ENCODE results near the gene GRHL1.

The GRHL1 gene

DNA sequence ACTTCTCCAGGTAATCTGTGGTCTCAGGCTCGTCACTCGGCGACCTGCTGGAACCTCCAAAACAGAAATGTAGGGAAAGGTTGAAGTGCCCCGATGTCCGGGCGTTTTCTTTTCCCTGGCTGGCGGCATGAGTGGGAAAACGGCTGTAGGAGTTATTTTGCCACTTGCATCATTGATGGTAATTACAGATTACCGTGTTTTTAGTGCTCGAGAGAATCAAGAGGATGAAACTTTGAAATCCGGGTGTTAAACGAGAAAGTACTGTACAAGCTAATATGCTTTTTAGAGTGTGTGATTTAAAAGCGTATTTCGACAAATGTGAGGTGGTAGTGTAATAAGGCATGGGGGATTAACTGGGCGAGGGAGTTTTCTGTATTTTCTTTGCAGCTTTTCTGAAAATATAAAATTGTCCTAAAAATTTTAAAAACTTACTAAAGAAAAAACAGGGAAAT lies 819 bp downstream of the GRHL1 start:
- Histone ChIP-seq H2AFZ (ENCODE audit: low read depth, low read length, severe bottlenecking) (peak overlapping the region; percentile 88), H3K9ac (ENCODE audit: low read length) (peak overlapping the region; percentile 66), H3K9me2 (replicated peaks; ENCODE audit: insufficient read depth, low read length) (no peaks in the 10 kb centered on the region), H3K79me2 (ENCODE audit: insufficient read depth, low read length) (no peaks in the 10 kb centered on the region), H3K36me3 (ENCODE audit: low read length) (no peaks in the 10 kb centered on the region), H3K27ac (ENCODE audit: low read depth, low read length) (no peak overlapping the region), H3K4me3 (ENCODE audit: insufficient read depth, low read length, poor library complexity, severe bottlenecking) (peak overlapping the region; percentile 80), H4K20me1 (ENCODE audit: low read depth, low read length) (no peaks in the 10 kb centered on the region), H3K9me3 (ENCODE audit: insufficient read depth, low read length) (no peaks in the 10 kb centered on the region), H3K27me3 (ENCODE audit: low read length) (no peaks in the 10 kb centered on the region), H3F3A (ENCODE audit: insufficient read depth) (peaks cover 4% of the 10 kb centered on the region; the same call in 1 of the 2 replicates), H3K4me2 (ENCODE audit: low read depth, low read length, poor library complexity, severe bottlenecking) (peak overlapping the region; percentile 73)
- no peak for TF ChIP-seq EZH2phosphoT487 (conservative IDR thresholded peaks at IDR 0.05; ENCODE audit: low read length)
- TF ChIP-seq, protein P1, sequence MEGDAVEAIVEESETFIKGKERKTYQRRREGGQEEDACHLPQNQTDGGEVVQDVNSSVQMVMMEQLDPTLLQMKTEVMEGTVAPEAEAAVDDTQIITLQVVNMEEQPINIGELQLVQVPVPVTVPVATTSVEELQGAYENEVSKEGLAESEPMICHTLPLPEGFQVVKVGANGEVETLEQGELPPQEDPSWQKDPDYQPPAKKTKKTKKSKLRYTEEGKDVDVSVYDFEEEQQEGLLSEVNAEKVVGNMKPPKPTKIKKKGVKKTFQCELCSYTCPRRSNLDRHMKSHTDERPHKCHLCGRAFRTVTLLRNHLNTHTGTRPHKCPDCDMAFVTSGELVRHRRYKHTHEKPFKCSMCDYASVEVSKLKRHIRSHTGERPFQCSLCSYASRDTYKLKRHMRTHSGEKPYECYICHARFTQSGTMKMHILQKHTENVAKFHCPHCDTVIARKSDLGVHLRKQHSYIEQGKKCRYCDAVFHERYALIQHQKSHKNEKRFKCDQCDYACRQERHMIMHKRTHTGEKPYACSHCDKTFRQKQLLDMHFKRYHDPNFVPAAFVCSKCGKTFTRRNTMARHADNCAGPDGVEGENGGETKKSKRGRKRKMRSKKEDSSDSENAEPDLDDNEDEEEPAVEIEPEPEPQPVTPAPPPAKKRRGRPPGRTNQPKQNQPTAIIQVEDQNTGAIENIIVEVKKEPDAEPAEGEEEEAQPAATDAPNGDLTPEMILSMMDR (IDR thresholded peaks at IDR 0.05; ENCODE audit: insufficient read depth, low read length, poor library complexity, severe bottlenecking) = no peak

DNA sequence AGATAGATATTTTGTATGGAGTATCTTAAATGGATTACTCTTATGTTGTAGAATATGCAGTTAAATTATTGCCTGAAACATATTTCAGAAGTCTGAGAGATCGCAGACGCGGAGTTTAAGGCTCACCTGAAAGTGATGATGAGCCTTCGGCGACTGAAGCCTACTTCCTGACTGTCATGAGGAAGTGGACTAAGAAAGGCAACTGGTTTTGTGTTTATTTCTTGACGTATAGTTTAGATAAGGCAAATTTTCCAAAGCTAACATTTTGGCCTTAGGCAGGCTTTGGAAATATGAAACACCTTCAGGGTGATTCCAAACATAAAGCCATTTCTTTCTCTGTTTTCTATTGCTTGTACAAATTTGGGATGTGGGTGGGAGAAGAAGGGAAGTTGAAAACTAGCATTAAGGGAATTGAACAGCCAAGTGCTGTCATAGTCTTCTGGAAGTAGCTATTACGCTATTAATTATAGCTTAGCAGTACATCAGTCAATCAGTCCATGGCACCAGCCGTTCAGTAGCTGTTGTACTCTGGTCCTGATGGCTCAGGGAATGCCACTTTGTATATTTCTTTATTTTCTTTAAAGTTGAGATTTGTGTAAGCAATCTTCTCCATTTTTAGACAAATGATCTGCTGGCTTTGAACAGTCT lies 1.5 kb downstream of the GRHL1 start:
- Histone ChIP-seq H4K20me1 (ENCODE audit: low read depth, low read length) (no peaks in the 10 kb centered on the region), H3K27me3 (ENCODE audit: low read length) (no peaks in the 10 kb centered on the region), H3K9ac (ENCODE audit: low read length) (no peak overlapping the region), H3K9me3 (ENCODE audit: insufficient read depth, low read length) (no peaks in the 10 kb centered on the region), H3K4me3 (ENCODE audit: insufficient read depth, low read length, poor library complexity, severe bottlenecking) (no peak overlapping the region), H3F3A (ENCODE audit: insufficient read depth) (peaks cover 4% of the 10 kb centered on the region; the same call in 1 of the 2 replicates), H3K79me2 (ENCODE audit: insufficient read depth, low read length) (no peaks in the 10 kb centered on the region), H3K27ac (ENCODE audit: low read depth, low read length) (no peak overlapping the region), H3K36me3 (ENCODE audit: low read length) (no peaks in the 10 kb centered on the region), H3K4me2 (ENCODE audit: low read depth, low read length, poor library complexity, severe bottlenecking) (no peak overlapping the region), H2AFZ (ENCODE audit: low read depth, low read length, severe bottlenecking) (no peak overlapping the region), H3K9me2 (replicated peaks; ENCODE audit: insufficient read depth, low read length) (no peaks in the 10 kb centered on the region)
- TF ChIP-seq, protein P1 (IDR thresholded peaks at IDR 0.05; ENCODE audit: insufficient read depth, low read length, poor library complexity, severe bottlenecking) = no peak
- TF ChIP-seq EZH2phosphoT487 (conservative IDR thresholded peaks at IDR 0.05; ENCODE audit: low read length) = no peak

DNA sequence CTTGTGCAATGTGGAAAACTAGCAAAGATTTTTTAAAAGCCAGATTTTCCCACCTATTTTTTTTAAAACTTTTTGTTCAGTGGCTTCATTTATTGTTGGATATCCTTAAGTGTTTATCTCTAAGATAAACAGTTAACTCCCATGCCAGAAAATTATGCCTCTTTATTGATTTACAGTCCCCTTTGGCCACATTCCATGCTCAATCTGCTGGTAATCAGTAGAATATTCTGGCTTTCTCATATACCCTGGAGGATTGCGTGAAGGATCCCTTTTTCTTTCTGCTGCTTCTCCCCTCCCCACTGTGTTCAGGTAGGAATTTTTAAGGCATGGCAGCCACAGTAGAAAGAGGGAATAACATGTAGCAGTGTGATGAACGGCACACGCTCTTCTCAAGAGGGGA lies 2.6 kb downstream of the GRHL1 start:
- H3K4me2 ChIP-seq (ENCODE audit: low read depth, low read length, poor library complexity, severe bottlenecking) = no peak overlapping the region
- H3K36me3 ChIP-seq (ENCODE audit: low read length) = no peaks in the 10 kb centered on the region
- H3K79me2 ChIP-seq (ENCODE audit: insufficient read depth, low read length) = no peaks in the 10 kb centered on the region
- H4K20me1 ChIP-seq (ENCODE audit: low read depth, low read length) = no peaks in the 10 kb centered on the region
- H3K9me3 ChIP-seq (ENCODE audit: insufficient read depth, low read length) = no peaks in the 10 kb centered on the region
- no peak overlapping the region for H3K9ac ChIP-seq (ENCODE audit: low read length)
- H3K9me2 ChIP-seq (replicated peaks; ENCODE audit: insufficient read depth, low read length) = no peaks in the 10 kb centered on the region
- H3F3A ChIP-seq (ENCODE audit: insufficient read depth) = peaks cover 4% of the 10 kb centered on the region; the same call in 1 of the 2 replicates
- H3K4me3 ChIP-seq (ENCODE audit: insufficient read depth, low read length, poor library complexity, severe bottlenecking) = no peak overlapping the region
- no peak overlapping the region for H2AFZ ChIP-seq (ENCODE audit: low read depth, low read length, severe bottlenecking)
- H3K27ac ChIP-seq (ENCODE audit: low read depth, low read length) = no peak overlapping the region
- no peaks in the 10 kb centered on the region for H3K27me3 ChIP-seq (ENCODE audit: low read length)
- TF ChIP-seq, protein P1 (IDR thresholded peaks at IDR 0.05; ENCODE audit: insufficient read depth, low read length, poor library complexity, severe bottlenecking) = no peak
- TF ChIP-seq EZH2phosphoT487 (conservative IDR thresholded peaks at IDR 0.05; ENCODE audit: low read length) = no peak

Data from SU-DHL-6 (cell line).